HCT116 (cell line): ENCODE results near the gene CPNE5. TPM values are rescaled to one million over a fixed set of nuclear protein-coding genes. Genes with fewer than 3 reads are reported as not detected.

Experiments used
- ATAC-seq: fragments of 200-7000 bp; cut with Tn5 transposase; 2 replicates; pipeline ENCODE4 v1.9.1; 2020; ENCODE audit warnings: mild to moderate bottlenecking, moderate library complexity
- BruUV-seq: library from RNA; stranded (reverse); fragments of 400-500 nt; replicated peaks from 2 replicates; lab custom pipeline; 2021; lab: Mats Ljungman, UMichigan
- CTCF ChIA-PET: fragments of 300-600 bp; sonication (Branson Sonifier 250); formaldehyde crosslinking; loops from one replicate; lab custom pipeline; 2021; ENCODE audit warnings: antibody characterized with exemption; lab: Charles Lee
- POLR2A ChIA-PET: fragments of 300-600, 350-600 bp; sonication (Branson Sonifier 250); formaldehyde crosslinking; loops from one replicate; lab custom pipeline; 2021; ENCODE audit warnings: antibody characterized with exemption; lab: Charles Lee
- RAD21 ChIA-PET, 2 experiments: fragments of 300-600 bp; sonication (Branson Sonifier 250); formaldehyde crosslinking; loops; one replicate each; lab custom pipeline; 2023; ENCODE audit warnings: low total read pairs in 2 of 2; ENCODE audit not compliant: uncharacterized antibody in 2 of 2, unreplicated experiment in 2 of 2, low non-redundant PET in 1 of 2; lab: Charles Lee
- DNase-seq: peaks from one replicate; pipeline ENCODE4 v3.0.0-alpha.2; 2010; ENCODE audit warnings: low read depth, low spot score
- H2AFZ ChIP-seq: fragments of 200-600 bp; shearing (Covaris generic), sonication (generic); 2 replicates; pipeline ENCODE4 v1.6.1; 2017; ENCODE audit warnings: low read depth, mixed run types, mixed read lengths, antibody characterized with exemption, low read length; ENCODE audit not compliant: poor library complexity, severe bottlenecking
- H3K27ac ChIP-seq: 2 replicates; pipeline ENCODE4 v1.5.1; 2012; ENCODE audit warnings: low read depth, low read length
- H3K27me3 ChIP-seq: fragments of 200-600 bp; sonication (generic); 2 replicates; pipeline ENCODE4 v1.6.1; 2016; ENCODE audit warnings: mixed run types, low read length, mixed read lengths; ENCODE audit not compliant: insufficient read depth
- H3K36me3 ChIP-seq, 2 experiments: fragments of 200-500 bp in 1 of 2; fragments of 200-600 bp in 1 of 2; sonication (Bioruptor generic) in 1 of 2; sonication (generic) in 1 of 2; 2 replicates each; pipeline versions ENCODE4 v1.5.1 to v1.6.1; 2014 to 2016; ENCODE audit warnings: low read length in 2 of 2, inconsistent platforms in 1 of 2, mixed read lengths in 1 of 2, mixed run types in 1 of 2; ENCODE audit not compliant: insufficient read depth in 2 of 2, control insufficient read depth in 1 of 2
- H3K4me1 ChIP-seq, 2 experiments: fragments of 200-600 bp in 1 of 2; sonication (generic) in 1 of 2; 2 replicates each; pipeline versions ENCODE4 v1.5.1 to v1.6.1; 2012 to 2017; ENCODE audit warnings: low read length in 2 of 2, inconsistent platforms in 1 of 2, mild to moderate bottlenecking in 1 of 2, mixed read lengths in 1 of 2, mixed run types in 1 of 2, moderate library complexity in 1 of 2; ENCODE audit not compliant: insufficient read depth in 2 of 2, control insufficient read depth in 1 of 2
- H3K4me2 ChIP-seq: fragments of 200-600 bp; sonication (generic); 2 replicates; pipeline ENCODE4 v1.6.1; 2017; ENCODE audit warnings: mixed run types, low read length, mixed read lengths
- H3K4me3 ChIP-seq, 2 experiments: fragments of 200-600 bp in 1 of 2; sonication (generic) in 1 of 2; replicated peaks in 1 of 2; 2 replicates each; pipeline ENCODE4 v1.5.1; 2011 to 2016; ENCODE audit warnings: low read length in 2 of 2, control low read depth in 1 of 2, low read depth in 1 of 2, mild to moderate bottlenecking in 1 of 2, mixed read lengths in 1 of 2, mixed run types in 1 of 2
- H3K79me2 ChIP-seq: fragments of 200-600 bp; sonication (generic); 2 replicates; pipeline ENCODE4 v1.6.1; 2017; ENCODE audit warnings: mild to moderate bottlenecking, mixed run types, low read length, moderate library complexity, mixed read lengths; ENCODE audit not compliant: insufficient read depth
- H3K9ac ChIP-seq: fragments of 200-600 bp; sonication (generic); 2 replicates; pipeline ENCODE4 v1.6.1; 2016; ENCODE audit warnings: low read length, mixed read lengths
- H3K9me2 ChIP-seq: fragments of 200-600 bp; sonication (generic), shearing (Covaris generic); 2 replicates; pipeline ENCODE4 v1.6.1; 2017; ENCODE audit warnings: mixed run types, mild to moderate bottlenecking, moderate library complexity; ENCODE audit not compliant: insufficient read depth
- H3K9me3 ChIP-seq, 2 experiments: fragments of 200-500 bp in 1 of 2; fragments of 200-600 bp in 1 of 2; sonication (Bioruptor generic) in 1 of 2; sonication (generic) in 1 of 2; 2 replicates each; pipeline ENCODE4 v1.6.1; 2014 to 2017; ENCODE audit warnings: low read length in 2 of 2, mixed read lengths in 2 of 2, inconsistent platforms in 1 of 2, low read depth in 1 of 2, mild to moderate bottlenecking in 1 of 2, mixed run types in 1 of 2, moderate library complexity in 1 of 2; ENCODE audit not compliant: control insufficient read depth in 1 of 2, insufficient read depth in 1 of 2
- H4K20me1 ChIP-seq: fragments of 200-600 bp; sonication (generic), shearing (Covaris generic); 2 replicates; pipeline ENCODE4 v1.6.1; 2017; ENCODE audit warnings: mixed run types, mild to moderate bottlenecking, moderate library complexity; ENCODE audit not compliant: insufficient read depth
- ATF3 ChIP-seq: IDR thresholded peaks from 2 replicates; pipeline ENCODE4 v1.6.1; 2012
- CBX3 ChIP-seq: IDR thresholded peaks from 2 replicates; pipeline ENCODE4 v1.6.1; 2012; ENCODE audit warnings: low read depth
- CEBPB ChIP-seq: IDR thresholded peaks from 2 replicates; pipeline ENCODE4 v1.6.1; 2012; ENCODE audit warnings: low read depth
- CTCF ChIP-seq, 3 experiments: fragments of 200-600 bp in 1 of 3; sonication (generic) in 1 of 3; IDR thresholded peaks in 2 of 3; conservative IDR thresholded peaks in 1 of 3; 2 replicates each; pipeline ENCODE4 v1.5.1; 2012 to 2017; ENCODE audit warnings: low read depth in 2 of 3, low read length in 2 of 3, antibody characterized with exemption in 1 of 3, borderline replicate concordance in 1 of 3, control low read depth in 1 of 3, mild to moderate bottlenecking in 1 of 3, mixed read lengths in 1 of 3, mixed run types in 1 of 3, moderate library complexity in 1 of 3; ENCODE audit not compliant: insufficient read depth in 1 of 3
- EGR1 ChIP-seq: IDR thresholded peaks from 2 replicates; pipeline ENCODE4 v1.6.1; 2012; ENCODE audit warnings: low read depth
- ELF1 ChIP-seq: IDR thresholded peaks from 2 replicates; pipeline ENCODE4 v1.6.1; 2012; ENCODE audit warnings: low read depth, borderline replicate concordance
- EZH2 ChIP-seq: fragments of 200-600 bp; sonication (generic); IDR thresholded peaks from 2 replicates; pipeline ENCODE4 v1.6.1; 2017; ENCODE audit warnings: antibody characterized with exemption, mixed run types
- FOSL1 ChIP-seq: IDR thresholded peaks from 2 replicates; pipeline ENCODE4 v1.6.1; 2012; ENCODE audit warnings: low read depth
- JUND ChIP-seq: IDR thresholded peaks from 2 replicates; pipeline ENCODE4 v1.6.1; 2012
- POLR2A ChIP-seq: IDR thresholded peaks from 2 replicates; pipeline ENCODE4 v1.7.0; 2011; ENCODE audit warnings: borderline replicate concordance; ENCODE audit not compliant: insufficient read depth, insufficient read length; ENCODE audit errors: extremely low read depth
- POLR2AphosphoS5 ChIP-seq: IDR thresholded peaks from 2 replicates; pipeline ENCODE4 v1.6.1; 2011; ENCODE audit warnings: mild to moderate bottlenecking, low read depth, low read length, moderate library complexity
- RAD21 ChIP-seq: IDR thresholded peaks from 2 replicates; pipeline ENCODE4 v1.6.1; 2012; ENCODE audit warnings: low read depth, mild to moderate bottlenecking
- SIN3A ChIP-seq: IDR thresholded peaks from 2 replicates; pipeline ENCODE4 v1.6.1; 2012; ENCODE audit warnings: low read depth
- TCF7L2 ChIP-seq: IDR thresholded peaks from 2 replicates; pipeline ENCODE4 v1.7.0; 2011; ENCODE audit warnings: borderline replicate concordance, inconsistent platforms; ENCODE audit not compliant: insufficient read depth, insufficient read length; ENCODE audit errors: extremely low read depth
- YY1 ChIP-seq: IDR thresholded peaks from 2 replicates; pipeline ENCODE4 v1.6.1; 2011; ENCODE audit warnings: low read length, low read depth, moderate library complexity, mild to moderate bottlenecking; ENCODE audit not compliant: insufficient replicate concordance; ENCODE audit errors: extremely low read depth
- ZBTB33 ChIP-seq: IDR thresholded peaks from 2 replicates; pipeline ENCODE4 v1.6.1; 2011; ENCODE audit warnings: mild to moderate bottlenecking, low read length, moderate library complexity; ENCODE audit not compliant: insufficient replicate concordance; ENCODE audit errors: extremely low read depth
- ZFX ChIP-seq: fragments of 450-650 bp; IDR thresholded peaks from 2 replicates; pipeline ENCODE4 v1.6.1; 2017
- ZNF274 ChIP-seq: fragments of 200-500 bp; sonication (Bioruptor generic); IDR thresholded peaks from 2 replicates; pipeline ENCODE4 v1.6.1; 2014; ENCODE audit warnings: mild to moderate bottlenecking, low read depth, low read length, inconsistent platforms
- intact Hi-C: fragments of 100-400 bp; cut with micrococcal nuclease; formaldehyde crosslinking; loops from 2 replicates; pipeline ENCODE4 v1.10.0; 2022
- total RNA-seq: library from RNA; stranded (reverse); gene quantifications from one replicate; pipeline ENCODE4 v1.2.1, GENCODE V29; 2021; ENCODE audit not compliant: unreplicated experiment

CPNE5 gene
- total RNA-seq, 1 experiment from 2014 or later = not detected

- DNase-seq (no peak), ATAC-seq (no peak)
- H3K4me2 ChIP-seq = no peak overlapping the region
- ChIA-PET CTCF (no interaction called here), RAD21 (no interaction called here), POLR2A (no interaction called here)
- intact Hi-C loops = no loop called here
- H3K4me3 ChIP-seq = no peak overlapping the region
- TF ChIP-seq EGR1 (no peak), CTCF (IDR thresholded peaks at IDR 0.05 in 2 of 3, conservative IDR thresholded peaks at IDR 0.05 in 1 of 3; ENCODE audit: borderline replicate concordance in 1 of 3, insufficient read depth in 1 of 3, low read depth in 2 of 3, low read length in 2 of 3) (no peak), JUND (no peak), SIN3A (no peak), POLR2A (no peak), EZH2 (no peak), CBX3 (no peak), CEBPB (no peak), YY1 (no peak), ZFX (no peak), ELF1 (no peak), RAD21 (no peak), ZBTB33 (no peak), TCF7L2 (no peak), ZNF274 (no peak), ATF3 (no peak), FOSL1 (no peak), POLR2AphosphoS5 (no peak)
- H3K36me3 ChIP-seq = peaks cover 5 to 6% of the 10 kb centered on the region in 2 experiments; a peak in 2 of 4 replicates
- no peak overlapping the region for H2AFZ ChIP-seq
- H3K27me3 ChIP-seq = no peaks in the 10 kb centered on the region
- no peaks in the 10 kb centered on the region for H3K79me2 ChIP-seq
- H3K9me2 ChIP-seq = no peaks in the 10 kb centered on the region
- no peak overlapping the region for H3K9ac ChIP-seq
- H3K4me1 ChIP-seq = no peaks in the 10 kb centered on the region
- no peaks in the 10 kb centered on the region for H4K20me1 ChIP-seq
- H3K27ac ChIP-seq = no peak overlapping the region
- H3K9me3 ChIP-seq = no peaks in the 10 kb centered on the region
- BruUV-seq = no TSS peak
These were observed 147.6 kb downstream of the CPNE5 start for GRCh38 chr6:36691612-36692011.
